ENCODE measurements around the gene C12orf42.
"Not testable (repeated sequence)": the region's sequence is repeated elsewhere in the genome, so short reads cannot be mapped to it uniquely, and the experiment has no call there.

The C12orf42 gene

DNA sequence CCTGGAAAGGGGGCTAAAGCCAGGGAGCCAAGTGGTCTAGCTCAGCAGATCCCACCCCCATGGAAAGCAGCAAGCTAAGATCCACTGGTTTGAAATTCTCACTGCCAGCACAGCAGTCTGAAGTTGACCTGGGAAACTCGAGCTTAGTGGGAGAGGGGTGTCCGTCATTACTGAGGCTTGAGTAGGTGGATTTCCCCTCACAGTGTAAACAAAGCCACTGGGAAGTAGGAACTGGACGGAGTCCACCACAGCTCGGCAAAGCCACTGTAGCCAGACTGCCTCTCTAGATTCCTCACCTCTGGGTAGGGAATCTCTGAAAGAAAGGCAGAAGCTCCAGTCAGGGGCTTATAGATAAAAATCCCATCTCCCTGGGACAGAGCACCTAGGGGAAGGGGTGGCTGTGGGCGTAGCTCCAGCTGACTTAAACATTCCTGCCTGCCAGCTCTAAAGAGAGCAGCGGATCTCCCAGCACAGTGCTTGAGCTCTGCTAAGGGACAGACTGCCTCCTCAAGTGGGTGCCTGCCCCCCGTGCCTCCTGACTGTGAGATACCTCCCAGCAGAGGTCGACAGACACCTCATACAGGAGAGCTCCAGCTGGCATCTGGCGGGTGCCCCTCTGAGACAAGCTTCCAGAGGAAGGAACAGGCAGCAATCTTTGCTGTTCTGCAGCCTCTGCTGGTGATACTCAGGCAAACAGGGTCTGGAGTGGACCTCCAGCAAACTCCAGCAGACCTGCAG lies 70.8 kb downstream of the C12orf42 start:
- not testable (repeated sequence) for DNase-seq (ENCODE audit: low spot score)

DNA sequence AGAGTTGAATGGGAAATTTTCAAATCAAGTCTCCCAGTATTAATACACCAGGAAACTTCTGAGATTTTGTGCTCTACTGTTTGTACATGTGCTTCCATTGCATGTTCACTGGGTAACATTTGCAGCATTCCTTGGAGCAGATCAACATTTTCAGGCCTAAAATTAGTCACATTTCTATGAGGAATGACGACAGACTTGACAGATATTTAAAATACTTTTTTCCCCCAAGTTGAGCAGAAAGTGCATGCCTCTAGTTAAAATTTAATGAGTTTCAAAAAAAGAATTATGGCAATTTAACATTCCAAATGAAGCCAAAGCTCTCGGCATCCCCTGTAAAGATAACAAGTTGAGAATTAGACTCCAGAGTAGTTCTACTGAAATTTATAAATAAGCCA lies 72.3 kb downstream of the C12orf42 start:
- DNase-seq (ENCODE audit: low spot score): no peak

DNA sequence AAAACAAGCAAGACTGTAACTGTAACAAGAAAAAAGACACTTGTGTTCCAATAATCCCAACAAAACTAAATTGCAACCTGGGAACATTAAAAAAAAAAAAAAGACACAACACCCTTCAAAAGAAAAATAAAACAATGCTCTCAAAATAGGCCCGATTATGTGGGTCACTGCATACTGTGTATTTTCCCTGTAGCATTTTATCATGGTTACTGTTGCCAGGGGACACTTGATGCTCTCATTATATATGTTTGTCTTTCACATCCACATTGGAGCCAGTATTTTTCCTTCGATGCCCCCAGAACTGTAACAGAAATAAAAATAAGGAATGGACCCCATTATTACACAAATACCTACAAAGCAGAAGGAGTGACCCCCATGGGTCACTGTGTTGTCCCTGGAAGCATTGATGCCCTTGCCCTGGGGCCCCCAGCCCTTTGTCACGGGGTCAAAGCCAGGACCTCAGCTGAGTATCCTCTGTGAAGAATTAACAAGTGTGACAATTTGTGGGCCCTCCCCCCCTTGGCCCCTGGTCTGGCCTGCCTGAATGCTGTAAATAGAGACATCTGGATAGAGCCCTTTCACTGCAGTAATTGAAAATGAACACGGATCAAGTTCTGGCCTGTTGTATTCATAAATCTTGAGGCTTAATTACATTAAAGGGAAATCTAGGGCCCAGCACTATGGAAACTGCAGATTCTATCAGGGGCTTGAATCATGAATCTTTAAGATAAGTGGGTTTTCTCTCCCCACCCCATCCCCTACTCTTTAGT lies 72.8 kb downstream of the C12orf42 start:
- DNase-seq (ENCODE audit: low spot score): no peak

DNA sequence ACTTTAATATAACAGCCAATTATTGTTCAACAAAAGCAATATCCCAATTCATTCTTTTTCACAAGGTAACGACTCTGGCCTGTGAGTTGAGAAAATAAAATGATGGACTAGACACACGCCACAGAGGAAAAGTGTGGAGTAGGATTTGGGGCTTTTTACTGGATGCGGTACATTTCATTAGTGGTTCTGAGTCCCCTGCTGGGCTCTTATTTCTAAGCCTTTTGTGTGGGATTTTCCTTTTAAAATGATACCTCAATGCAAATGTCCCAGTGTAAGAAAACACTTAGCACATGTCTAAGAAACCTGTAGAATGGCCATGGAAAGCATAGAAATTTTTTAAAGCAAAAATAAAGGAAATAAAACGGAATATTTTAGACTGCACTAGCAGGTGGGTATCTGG lies 73.4 kb downstream of the C12orf42 start:
- no peak for DNase-seq (ENCODE audit: low spot score)

DNA sequence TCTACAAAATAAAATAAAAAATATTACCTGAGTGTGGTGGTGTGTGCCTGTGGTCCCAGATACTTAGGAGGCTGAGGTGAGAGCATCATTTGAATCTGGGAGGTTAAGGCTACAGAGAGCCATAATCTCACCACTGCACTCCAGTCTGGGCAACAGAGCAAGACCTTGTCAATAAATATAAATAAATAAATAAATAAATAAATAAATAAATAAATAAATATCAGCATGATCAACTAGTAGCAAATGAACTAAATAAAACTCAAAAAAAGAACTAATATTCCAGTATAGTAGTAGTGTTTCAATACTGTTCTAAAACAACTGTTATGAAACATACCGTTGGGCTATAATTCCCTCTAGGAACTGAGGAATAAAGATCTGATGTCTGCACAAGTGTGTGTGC lies 74.4 kb downstream of the C12orf42 start:
- no peak for DNase-seq (ENCODE audit: low spot score)

DNA sequence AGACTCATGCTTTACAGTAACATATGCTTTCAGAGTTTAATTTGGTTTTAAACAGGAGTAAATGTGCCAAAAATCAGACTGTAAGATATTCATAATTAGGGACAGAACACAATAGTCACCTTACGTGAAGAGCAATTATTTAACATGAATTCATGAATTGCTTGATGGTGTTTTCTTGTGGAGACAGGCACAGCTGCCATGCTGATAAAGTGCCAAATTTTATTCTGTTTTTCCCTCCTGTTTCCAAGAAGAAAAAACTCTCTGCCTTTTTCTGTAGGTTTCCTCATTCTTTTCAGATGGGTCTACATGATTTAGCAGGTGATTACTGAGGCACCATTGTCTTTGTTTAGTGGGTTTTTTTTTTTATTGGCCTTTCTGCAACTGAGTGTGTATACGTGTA lies 80.1 kb downstream of the C12orf42 start:
- no peak for DNase-seq (ENCODE audit: low spot score)

DNA sequence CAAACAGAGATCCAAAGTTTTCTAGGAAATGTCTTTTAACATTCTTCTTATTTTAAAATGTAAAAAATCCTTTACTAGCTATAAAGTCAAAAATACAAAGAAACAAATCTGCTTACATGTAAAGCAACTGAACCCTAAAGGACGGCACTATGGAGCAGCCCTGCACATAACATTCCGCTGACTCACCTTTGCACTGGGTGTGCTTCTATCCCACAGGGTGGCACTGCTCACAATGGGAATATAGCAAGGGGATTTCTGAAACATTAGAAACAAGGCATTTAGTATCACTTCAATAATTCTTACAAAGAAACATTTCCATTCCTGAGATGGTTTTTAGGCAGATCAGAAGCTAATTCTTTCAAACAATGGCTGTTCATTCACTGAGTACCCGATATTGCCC lies 94.3 kb downstream of the C12orf42 start:
- DNase-seq (ENCODE audit: low spot score): no peak

DNA sequence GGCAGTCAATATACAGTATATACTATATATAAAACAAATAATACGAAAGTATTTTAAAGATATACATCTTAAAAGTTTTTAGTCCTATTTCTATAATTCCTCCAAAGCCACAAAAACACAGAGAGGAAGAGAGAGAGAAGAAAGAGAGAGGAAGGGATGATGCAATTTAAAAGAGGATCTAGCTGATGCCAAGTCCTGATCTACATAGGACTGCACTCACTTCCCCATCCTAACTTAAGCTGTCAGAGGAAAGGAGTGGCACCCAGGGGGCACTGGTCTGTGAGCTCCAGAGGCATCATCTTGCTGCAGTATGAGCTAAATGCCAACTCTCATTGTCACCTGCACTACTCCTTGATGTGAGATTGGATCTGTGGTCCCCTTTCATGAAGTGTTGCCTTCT lies 95.8 kb downstream of the C12orf42 start:
- DNase-seq (ENCODE audit: low spot score): no peak

DNA sequence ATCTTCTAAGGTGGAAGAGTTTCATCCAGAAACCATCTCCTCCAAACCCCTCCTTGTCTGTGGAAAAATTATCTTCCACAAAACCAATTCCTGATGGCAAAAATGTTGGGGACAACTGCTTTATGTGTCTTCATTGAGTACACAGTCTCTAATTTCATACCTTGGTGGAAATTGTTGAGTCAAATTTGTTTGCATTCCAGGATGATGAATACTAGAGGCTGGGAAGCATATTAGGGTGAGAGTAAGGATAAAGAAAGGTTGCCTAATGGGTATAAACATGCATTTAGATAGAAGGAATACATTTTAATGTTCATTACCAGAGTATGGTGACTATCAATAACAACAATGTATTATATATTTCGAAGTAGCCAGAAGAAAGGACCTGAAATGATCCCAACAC lies 98.2 kb downstream of the C12orf42 start:
- DNase-seq (ENCODE audit: low spot score): no peak

DNA sequence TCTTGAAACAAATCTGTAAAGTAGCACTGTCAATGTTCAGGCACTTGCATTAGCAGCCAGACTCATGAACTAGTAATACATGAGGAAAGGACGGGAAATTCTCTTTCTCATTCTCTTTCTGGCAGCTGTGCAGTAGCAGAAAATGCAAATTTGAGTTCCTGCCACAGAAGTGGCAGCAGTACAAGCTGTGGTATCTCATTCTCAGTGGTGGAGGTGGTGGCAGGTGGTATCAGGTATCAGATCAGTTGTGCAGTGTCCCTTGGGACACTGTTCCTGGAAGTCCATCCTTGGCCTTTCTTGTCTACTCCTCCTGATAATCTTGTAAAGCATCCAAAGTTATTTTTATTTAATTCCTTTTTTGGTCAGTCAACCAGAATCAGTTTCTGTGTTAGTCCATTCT lies 103.0 kb downstream of the C12orf42 start:
- no peak for DNase-seq (ENCODE audit: low spot score)

DNA sequence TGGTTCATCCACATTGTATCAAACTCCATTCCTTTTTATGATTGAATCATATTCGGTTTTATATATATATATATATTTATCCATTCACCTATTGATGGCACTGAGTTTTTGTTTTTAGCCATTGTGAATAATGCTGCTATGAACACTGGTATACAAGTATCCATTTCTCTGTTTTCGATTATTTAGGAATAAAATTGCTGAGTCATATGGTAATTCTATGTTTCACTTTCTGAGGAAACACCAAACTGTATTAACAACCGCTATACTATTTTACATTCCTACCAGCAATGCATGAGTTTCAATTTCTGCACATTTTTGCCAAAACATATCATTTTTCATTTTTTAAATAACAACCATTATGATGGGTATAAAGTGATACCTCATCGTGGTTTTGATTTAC lies 104.7 kb downstream of the C12orf42 start:
- no peak for DNase-seq (ENCODE audit: low spot score)

DNA sequence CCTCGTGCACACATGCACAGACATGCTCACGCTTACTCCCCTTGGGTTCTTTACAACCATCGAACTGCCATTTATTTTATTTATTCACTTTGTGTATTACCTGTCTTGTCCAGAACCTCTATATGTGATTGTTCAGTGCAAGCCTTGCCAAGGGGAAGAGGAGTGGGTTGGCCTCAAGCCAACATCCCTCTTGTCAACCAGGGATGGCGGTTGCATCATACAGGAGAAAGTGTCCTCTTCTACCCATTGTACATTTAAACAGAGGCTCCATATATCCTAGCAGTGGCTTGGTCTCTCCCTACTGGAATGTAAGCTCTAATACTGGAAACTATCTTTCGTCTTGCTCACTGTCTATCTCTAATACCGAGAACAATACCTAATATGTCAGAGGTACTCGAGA lies 108.4 kb downstream of the C12orf42 start:
- DNase-seq (ENCODE audit: low spot score): no peak

DNA sequence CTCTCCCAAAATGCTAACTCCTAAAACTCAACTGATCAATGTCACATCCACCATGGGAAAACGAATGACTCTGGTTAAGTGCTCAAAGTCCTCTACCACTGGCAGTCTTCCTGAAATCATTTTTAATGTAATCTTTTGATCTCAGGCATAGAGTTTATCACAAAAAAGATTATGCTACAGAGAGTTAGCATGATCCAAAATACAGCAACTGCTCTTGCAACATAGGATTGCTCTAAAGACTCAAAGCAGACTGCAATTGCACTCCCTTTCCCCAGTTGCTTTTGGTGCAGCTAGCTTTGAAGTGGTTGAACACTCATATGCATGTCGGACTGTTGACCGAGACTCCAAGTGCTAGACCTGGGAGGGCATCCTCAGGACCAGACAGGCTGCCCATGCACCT lies 109.3 kb downstream of the C12orf42 start:
- no peak for DNase-seq (ENCODE audit: low spot score)

DNA sequence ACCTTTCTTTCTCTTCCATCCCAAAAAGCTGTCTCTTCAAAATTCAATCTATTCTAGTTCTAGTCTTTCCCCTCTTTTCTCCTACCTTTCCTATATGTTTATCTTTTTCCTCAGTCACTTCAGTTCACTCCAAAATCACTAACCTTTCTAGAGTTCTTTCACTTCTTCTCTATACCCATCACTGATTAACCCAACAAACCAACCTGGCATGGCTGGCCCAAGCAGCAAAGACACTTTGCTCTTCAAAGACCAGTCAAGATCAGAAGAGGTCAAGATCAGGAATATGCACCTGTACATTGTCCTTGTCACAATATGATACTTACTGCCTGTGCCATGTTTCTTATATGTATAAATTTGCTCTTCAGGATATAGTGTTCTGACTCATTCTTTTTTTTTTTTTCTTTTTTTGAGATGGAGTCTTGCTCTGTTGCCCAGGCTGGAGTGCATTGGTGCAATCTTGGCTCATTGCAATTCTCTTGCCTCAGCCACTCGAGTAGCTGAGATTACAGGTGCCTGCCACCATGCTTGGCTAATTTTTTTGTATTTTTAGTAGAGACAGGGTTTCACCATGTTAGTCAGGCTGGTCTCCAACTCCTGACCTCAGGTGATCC lies 112.9 kb downstream of the C12orf42 start:
- DNase-seq (ENCODE audit: low spot score): no peak

DNA sequence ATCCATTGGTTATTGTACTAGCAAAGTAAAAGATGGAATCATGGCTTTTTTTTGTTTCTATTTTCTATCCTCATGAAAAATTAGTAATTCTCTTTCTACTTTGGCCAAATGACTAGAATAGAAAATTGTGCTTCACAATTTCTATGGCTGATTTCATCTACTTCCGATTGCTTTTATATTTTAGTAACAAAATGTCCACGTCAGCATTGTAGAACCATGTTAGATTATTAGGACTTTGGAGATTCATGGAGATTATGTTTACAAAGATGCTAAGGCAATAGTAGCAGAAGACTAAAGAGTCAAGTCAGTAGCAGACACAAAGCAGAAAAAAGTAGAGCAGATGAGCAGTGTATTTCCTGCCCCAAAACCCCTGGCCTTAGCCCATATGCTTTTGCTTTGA lies 113.6 kb downstream of the C12orf42 start:
- no peak for DNase-seq (ENCODE audit: low spot score)

DNA sequence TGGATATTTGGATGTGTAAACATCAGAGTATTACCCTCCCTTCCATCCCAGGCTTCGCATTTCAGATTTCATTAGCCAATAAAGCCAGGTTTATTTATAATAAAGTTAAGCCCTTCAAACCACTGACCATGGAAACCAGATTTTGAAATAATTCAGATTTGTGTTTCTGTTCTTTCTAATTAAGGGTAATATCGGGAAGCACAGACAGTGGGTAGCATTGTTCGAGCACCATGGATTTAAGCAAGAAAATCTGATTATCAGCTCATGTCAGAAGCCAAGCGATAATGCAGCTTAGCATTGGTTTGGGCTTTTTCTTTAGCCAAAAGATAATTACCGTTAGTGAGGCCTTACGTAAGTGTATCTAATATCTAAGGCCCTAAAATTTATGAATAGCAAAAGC lies 116.1 kb downstream of the C12orf42 start:
- no peak for DNase-seq (ENCODE audit: low spot score)

DNA sequence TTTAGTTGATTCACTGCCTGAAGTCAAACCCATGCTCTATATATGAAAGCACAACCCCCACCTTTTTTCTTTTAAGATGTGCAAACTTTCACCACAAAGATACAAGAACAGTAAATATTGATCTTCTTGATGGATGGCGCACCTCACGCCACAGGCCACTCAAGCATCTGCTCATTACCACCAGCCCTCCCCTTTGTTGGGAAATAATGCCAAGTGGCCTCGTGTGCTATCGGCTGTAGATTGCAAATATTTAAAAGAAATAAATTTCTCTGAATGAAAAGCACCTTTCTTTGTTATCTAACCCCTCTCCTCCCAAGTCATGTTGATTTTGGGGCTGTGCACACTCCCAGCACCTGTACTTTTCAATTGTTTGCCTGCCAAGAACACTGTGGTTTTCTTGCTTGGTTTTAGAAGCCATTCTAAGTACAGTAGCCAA lies 122.7 kb downstream of the C12orf42 start:
- no peak for DNase-seq (ENCODE audit: low spot score)

DNA sequence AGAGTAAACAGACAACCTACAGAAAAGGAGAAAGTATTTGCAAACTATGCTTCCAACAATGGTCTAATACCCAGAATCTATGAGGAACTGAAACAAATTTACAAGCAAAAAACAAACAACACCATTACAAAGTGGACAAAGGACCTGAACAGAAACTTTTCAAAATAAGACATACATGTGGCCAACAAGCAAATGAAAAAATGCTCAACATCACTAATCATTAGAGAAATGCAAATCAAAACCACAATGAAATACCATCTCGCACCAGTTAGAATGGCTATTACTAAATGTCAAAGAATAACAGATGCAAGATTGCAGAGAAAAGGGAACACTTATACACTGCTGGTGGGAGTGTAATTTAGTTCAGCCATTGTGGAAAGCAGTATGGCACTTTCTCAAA lies 125.8 kb downstream of the C12orf42 start:
- DNase-seq (ENCODE audit: low spot score): no peak

DNA sequence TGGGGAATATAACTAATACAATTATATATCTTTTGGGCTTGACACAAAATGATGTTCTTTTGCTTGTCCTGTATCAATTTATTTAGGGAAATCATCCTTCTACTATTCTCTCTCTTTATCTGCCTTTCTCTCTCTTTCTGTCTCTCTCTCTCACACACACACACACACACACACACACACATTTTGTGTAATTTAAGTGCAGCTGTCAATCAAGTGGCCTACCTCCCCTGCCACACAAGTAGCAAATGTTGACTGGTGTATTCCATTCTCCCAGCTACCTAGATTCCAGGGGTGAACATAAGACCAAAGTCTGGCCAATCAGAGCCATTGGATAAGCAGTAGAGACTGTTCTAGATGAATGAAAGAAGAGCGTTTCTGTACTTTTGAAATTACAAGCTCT lies 127.6 kb downstream of the C12orf42 start:
- no peak for DNase-seq (ENCODE audit: low spot score)

DNA sequence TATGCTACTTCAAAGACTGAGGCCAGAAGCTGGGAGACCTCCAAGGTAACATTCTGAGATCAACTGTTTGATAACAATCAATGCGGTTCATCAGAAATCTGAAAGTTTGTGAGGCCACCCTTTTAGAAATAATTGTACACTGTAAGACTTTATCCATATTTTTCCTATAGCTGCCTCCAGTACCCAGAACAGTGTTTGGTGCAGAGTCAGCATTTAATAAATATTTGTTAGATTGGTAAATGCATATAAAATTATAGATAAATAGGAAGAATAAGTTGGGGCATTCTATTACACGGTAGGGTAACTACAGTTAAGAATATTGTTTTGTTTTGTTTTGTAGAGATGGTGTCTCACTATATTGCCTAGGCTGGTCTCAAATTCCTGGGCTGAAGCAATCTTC lies 141.4 kb downstream of the C12orf42 start:
- DNase-seq (ENCODE audit: low spot score): no peak

DNA sequence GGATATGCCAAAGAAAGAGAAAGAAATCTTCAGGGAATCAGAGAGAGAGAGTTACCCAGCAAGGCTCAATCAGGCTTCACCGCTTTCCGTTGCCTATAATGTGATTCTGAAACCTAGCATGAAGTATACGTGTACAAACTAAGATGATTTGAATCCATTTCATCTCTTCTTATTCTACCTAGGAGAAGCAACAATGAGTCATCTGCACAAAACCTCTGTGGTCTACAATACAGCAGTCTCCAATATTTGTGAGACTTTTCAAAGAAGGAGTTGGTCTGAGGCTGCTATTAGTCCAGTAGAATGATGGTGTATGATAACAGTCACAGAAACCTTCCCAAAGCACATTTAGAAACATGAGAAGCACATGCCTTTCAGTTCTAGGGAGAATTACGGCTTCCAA lies 141.9 kb downstream of the C12orf42 start:
- no peak for DNase-seq (ENCODE audit: low spot score)

DNA sequence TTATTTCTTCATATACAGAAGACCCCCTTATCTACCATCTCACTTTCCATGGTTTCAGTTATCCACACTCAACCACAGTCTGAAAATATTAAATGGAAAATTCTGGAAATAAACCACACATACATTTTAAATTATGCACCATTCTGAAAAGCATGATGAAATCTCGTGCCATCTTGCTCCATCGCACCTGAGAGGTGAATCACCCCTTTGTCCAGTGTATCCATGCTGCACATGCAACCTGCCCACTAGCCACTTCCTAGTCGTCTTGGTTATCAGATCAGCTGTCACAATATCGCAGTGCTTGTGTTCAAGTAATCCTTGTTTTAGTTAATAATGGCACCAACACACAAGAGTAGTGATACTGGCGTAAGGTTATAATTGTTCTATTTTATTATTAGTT lies 145.7 kb downstream of the C12orf42 start:
- no peak for DNase-seq (ENCODE audit: low spot score)

DNA sequence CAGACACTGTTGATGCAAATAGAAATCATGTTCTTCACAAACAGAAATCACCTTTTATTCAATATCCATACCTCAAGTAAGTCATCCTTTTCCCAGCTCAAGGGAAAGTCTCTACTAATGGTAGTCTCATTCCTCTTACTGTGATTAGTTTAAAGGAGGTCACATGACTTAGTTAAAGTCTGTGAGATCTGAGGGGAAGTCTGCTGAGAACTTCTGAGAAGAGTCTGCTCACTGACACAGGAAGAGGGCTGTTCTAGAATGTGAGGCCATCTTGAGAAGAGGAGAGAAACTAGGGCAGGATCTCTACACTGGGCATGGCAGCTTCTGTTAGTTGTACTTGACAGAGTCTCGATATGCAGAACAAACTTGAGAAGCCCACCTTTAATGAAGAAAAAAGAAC lies 146.8 kb downstream of the C12orf42 start:
- no peak for DNase-seq (ENCODE audit: low spot score)

Measured in AG08395 (cell line).